HEK293T (cell line): ENCODE results near the gene TAPBP.

Experiments
- CTCF ChIA-PET: fragments of 350-600 bp; formaldehyde crosslinking; extraction: SDS; loops from one replicate; lab custom pipeline; 2021; ENCODE audit warnings: antibody characterized with exemption, inconsistent platforms; lab: Yijun Ruan, JAX
- POLR2A ChIA-PET: fragments of 350-600 bp; formaldehyde crosslinking; extraction: SDS; loops from one replicate; lab custom pipeline; 2020; ENCODE audit warnings: antibody characterized with exemption, inconsistent platforms; lab: Yijun Ruan, JAX
- DNase-seq: peaks from one replicate; pipeline ENCODE4 v3.0.0; 2012; ENCODE audit warnings: mixed read lengths; ENCODE audit errors: extremely low spot score
- BHLHE40 ChIP-seq: fragments of 450-650 bp; IDR thresholded peaks from 2 replicates; pipeline ENCODE4 v1.6.1; 2016; ENCODE audit warnings: mild to moderate bottlenecking, moderate library complexity, borderline replicate concordance
- CTBP1 ChIP-seq: fragments of 450-650 bp; IDR thresholded peaks from 2 replicates; pipeline ENCODE4 v1.6.1; 2016; ENCODE audit warnings: borderline replicate concordance
- FOXA1 ChIP-seq: fragments of 450-650 bp; IDR thresholded peaks from 2 replicates; pipeline ENCODE4 v1.6.1; 2016; ENCODE audit warnings: mild to moderate bottlenecking
- FOXK2 ChIP-seq: fragments of 450-650 bp; IDR thresholded peaks from 2 replicates; pipeline ENCODE4 v1.6.1; 2016; ENCODE audit warnings: mild to moderate bottlenecking
- FOXM1 ChIP-seq: fragments of 450-650 bp; IDR thresholded peaks from 2 replicates; pipeline ENCODE4 v1.6.1; 2017; ENCODE audit warnings: mild to moderate bottlenecking, borderline replicate concordance
- HDGF ChIP-seq: fragments of 450-650 bp; IDR thresholded peaks from 2 replicates; pipeline ENCODE4 v1.6.1; 2017; ENCODE audit warnings: antibody characterized with exemption, borderline replicate concordance
- L3MBTL2 ChIP-seq: fragments of 450-650 bp; conservative IDR thresholded peaks from 2 replicates; pipeline ENCODE4 v1.6.1; 2016; ENCODE audit warnings: mild to moderate bottlenecking
- LEF1 ChIP-seq: fragments of 450-650 bp; IDR thresholded peaks from 2 replicates; pipeline ENCODE4 v1.6.1; 2017; ENCODE audit warnings: mild to moderate bottlenecking, borderline replicate concordance
- NFRKB ChIP-seq: fragments of 450-650 bp; IDR thresholded peaks from 2 replicates; pipeline ENCODE4 v1.6.1; 2016; ENCODE audit warnings: mild to moderate bottlenecking, moderate library complexity
- PKNOX1 ChIP-seq: fragments of 450-650 bp; IDR thresholded peaks from 2 replicates; pipeline ENCODE4 v1.6.1; 2016
- SP1 ChIP-seq: fragments of 450-650 bp; IDR thresholded peaks from 2 replicates; pipeline ENCODE4 v1.6.1; 2017
- SUZ12 ChIP-seq: fragments of 450-650 bp; IDR thresholded peaks from 2 replicates; pipeline ENCODE4 v1.6.1; 2016; ENCODE audit warnings: mild to moderate bottlenecking
- TARDBP ChIP-seq: fragments of 450-650 bp; IDR thresholded peaks from 2 replicates; pipeline ENCODE4 v1.6.1; 2016
- ZNF384 ChIP-seq: fragments of 450-650 bp; IDR thresholded peaks from 2 replicates; pipeline ENCODE4 v1.6.1; 2016

Gene TAPBP

DNA sequence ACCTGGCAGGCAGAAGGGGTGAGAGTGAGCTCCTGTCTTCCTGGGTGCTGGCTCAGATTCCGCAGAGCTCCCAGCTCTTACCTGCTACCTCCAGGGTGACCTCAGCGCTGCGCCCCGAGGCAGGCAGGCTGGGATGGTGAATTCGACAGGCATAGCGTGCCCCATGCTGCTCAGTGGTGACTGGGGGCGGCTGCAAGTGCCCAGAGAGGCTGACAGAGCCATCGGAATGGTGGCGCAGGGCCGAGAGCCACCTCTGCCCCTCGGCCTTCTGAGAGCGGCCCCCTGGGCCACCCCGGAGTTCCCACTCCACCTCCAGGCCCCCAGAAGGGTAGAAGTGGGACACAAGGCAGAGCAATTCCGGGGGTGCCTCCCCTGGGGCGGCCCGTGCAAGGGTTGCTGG is 9.7 kb downstream of the TAPBP start:
- no peak for TF ChIP-seq ZNF384
- TF ChIP-seq TARDBP = no peak
- no peak for TF ChIP-seq HDGF
- TF ChIP-seq SUZ12 = no peak
- no peak for TF ChIP-seq NFRKB
- no peak for TF ChIP-seq SP1
- CTCF ChIA-PET = no interaction called here
- DNase-seq = no peak
- POLR2A ChIA-PET = no interaction called here

GRCh38 chr6:33301877-33302276 is 12.0 kb downstream of the TAPBP start:
- ChIA-PET CTCF (interaction anchor here (0.6 to 0.8 kb wide), 2 partner anchors 11 to 124 kb away, joined by 3 to 4 read pairs; no protein-coding TSS in a partner anchor), POLR2A (interaction anchor here (0.8 to 1.8 kb wide), 5 partner anchors 11 to 30 kb away, joined by 3 to 12 read pairs (median 4); partner anchors contain the start of genes B3GALT4, PFDN6, RPS18 and TAPBP)
- no peak for DNase-seq
- TF ChIP-seq PKNOX1 = no peak

GRCh38 chr6:33299237-33299944 is 14.5 kb downstream of the TAPBP start:
- ChIA-PET POLR2A (interaction anchor here (1.0 to 4.1 kb wide), 19 partner anchors 9 to 328 kb away, joined by 3 to 46 read pairs (median 7); partner anchors contain the start of genes B3GALT4, CUTA, PFDN6 and RING1), CTCF (interaction anchor here (0.5 to 1.2 kb wide), 16 partner anchors 9 to 179 kb away, joined by 3 to 16 read pairs (median 4); partner anchors contain the start of genes B3GALT4, PFDN6, RPS18 and VPS52)
- DNase-seq = peak; percentile 86
- TF ChIP-seq TARDBP (peak; percentile 93), FOXM1 (0 out of 2 replicates have a peak, but pooled peaks have one; percentile 43), LEF1 (no peak), L3MBTL2 (peak; percentile 11), PKNOX1 (0 out of 2 replicates have a peak, but pooled peaks have one; percentile 47), FOXA1 (no peak), SUZ12 (no peak)

- TF ChIP-seq FOXK2 (no peak), ZNF384 (no peak), L3MBTL2 (no peak), LEF1 (no peak), CTBP1 (no peak), NFRKB (no peak), SP1 (no peak)
- CTCF ChIA-PET = interaction anchor here (0.7 to 1.2 kb wide), 7 partner anchors 10 to 179 kb away, joined by 3 to 16 read pairs (median 4); partner anchors contain the start of genes B3GALT4, PFDN6, RPS18 and VPS52
- DNase-seq = peak; percentile 23
- POLR2A ChIA-PET = interaction anchor here (1.1 to 4.1 kb wide), 16 partner anchors 9 to 156 kb away, joined by 3 to 46 read pairs (median 8); partner anchors contain the start of genes B3GALT4, CUTA, PFDN6 and RPS18
Observed at GRCh38 chr6:33298773-33299236, 15.1 kb downstream of the TAPBP start, which contains the start of gene RGL2. TSS of gene RGL2 (minus strand) at chr6:33298942. CDS start at chr6:33298610, 332 bp downstream.

- TF ChIP-seq SUZ12 (no peak), FOXK2 (no peak), BHLHE40 (no peak), FOXM1 (no peak), TARDBP (no peak)
- CTCF ChIA-PET = interaction anchor here (0.9 to 1.2 kb wide), 2 partner anchors 10 to 178 kb away, joined by 3 read pairs; no protein-coding TSS in a partner anchor
- DNase-seq = no peak
Observed at GRCh38 chr6:33297956-33298772, 15.7 kb downstream of the TAPBP start.

GRCh38 chr6:33297406-33297955 is 16.4 kb downstream of the TAPBP start:
- ChIA-PET POLR2A (interaction anchor here (0.6 to 4.1 kb wide), 5 partner anchors 8 to 26 kb away, joined by 3 to 44 read pairs (median 6); partner anchors contain the start of genes B3GALT4, PFDN6, RPS18 and VPS52), CTCF (interaction anchor here (0.9 kb wide), 1 partner anchor 9 kb away, joined by 3 read pairs; no protein-coding TSS in a partner anchor)
- peak; percentile 50 for TF ChIP-seq PKNOX1
- no peak for TF ChIP-seq SUZ12
- no peak for DNase-seq

More at GRCh38 chr6:33297956-33298772, 15.7 kb downstream of the TAPBP start:
- POLR2A ChIA-PET = interaction anchor here (1.6 to 4.1 kb wide), 5 partner anchors 9 to 100 kb away, joined by 4 to 44 read pairs (median 36); partner anchors contain the start of genes B3GALT4, PFDN6, RPS18 and VPS52
